ENCODE data around the gene ATXN1L.

DNA sequence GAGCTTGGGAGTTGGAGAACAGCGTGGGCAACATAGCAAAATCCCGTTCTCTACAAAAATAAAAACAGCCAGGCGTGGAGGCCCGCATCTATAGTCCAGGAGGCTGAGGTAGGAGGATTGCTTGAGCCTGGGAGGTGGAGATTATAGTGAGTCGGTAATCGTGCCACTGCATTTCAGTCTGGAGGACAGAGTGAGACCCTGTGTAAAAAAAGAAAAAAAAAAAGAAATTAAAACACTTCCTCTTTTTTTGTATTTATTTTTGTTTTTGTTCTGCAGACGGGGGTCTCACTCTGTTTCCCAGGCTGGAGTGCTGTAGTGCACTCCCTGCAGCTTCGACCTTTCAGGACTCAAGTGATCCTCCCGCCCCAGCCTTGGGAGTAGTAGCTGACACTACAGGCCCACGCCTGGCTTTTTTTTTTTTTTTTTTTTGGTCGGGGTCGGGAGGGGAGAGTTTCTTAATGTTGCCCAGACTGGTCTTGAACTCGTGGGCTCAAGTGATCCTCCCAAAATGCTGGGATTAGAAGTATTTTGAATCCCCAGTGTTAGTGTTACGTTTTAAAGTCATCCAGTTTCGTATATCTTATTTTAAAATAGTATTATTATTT lies 51.1 kb downstream of the ATXN1L start:
- TF ChIP-seq, protein P1, sequence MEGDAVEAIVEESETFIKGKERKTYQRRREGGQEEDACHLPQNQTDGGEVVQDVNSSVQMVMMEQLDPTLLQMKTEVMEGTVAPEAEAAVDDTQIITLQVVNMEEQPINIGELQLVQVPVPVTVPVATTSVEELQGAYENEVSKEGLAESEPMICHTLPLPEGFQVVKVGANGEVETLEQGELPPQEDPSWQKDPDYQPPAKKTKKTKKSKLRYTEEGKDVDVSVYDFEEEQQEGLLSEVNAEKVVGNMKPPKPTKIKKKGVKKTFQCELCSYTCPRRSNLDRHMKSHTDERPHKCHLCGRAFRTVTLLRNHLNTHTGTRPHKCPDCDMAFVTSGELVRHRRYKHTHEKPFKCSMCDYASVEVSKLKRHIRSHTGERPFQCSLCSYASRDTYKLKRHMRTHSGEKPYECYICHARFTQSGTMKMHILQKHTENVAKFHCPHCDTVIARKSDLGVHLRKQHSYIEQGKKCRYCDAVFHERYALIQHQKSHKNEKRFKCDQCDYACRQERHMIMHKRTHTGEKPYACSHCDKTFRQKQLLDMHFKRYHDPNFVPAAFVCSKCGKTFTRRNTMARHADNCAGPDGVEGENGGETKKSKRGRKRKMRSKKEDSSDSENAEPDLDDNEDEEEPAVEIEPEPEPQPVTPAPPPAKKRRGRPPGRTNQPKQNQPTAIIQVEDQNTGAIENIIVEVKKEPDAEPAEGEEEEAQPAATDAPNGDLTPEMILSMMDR (IDR thresholded peaks at IDR 0.05 in 8 of 11, conservative IDR thresholded peaks at IDR 0.05 in 3 of 11): no peak
- no peak for TF ChIP-seq POLR2A (IDR thresholded peaks at IDR 0.05)
